Epithelial cell of esophagus (primary cell): ENCODE results near the gene MINPP1.

Experiments used
- DNase-seq: peaks from one replicate; pipeline ENCODE4 v3.0.0; 2010; ENCODE audit warnings: low read depth
- H3K4me3 ChIP-seq: 2 replicates; pipeline ENCODE4 v1.5.1; 2011; ENCODE audit warnings: mild to moderate bottlenecking, low read length, control low read depth
- CTCF ChIP-seq: IDR thresholded peaks from 2 replicates; pipeline ENCODE4 v1.5.1; 2011; ENCODE audit warnings: low read depth, mild to moderate bottlenecking, low read length, control low read depth, inconsistent platforms; ENCODE audit not compliant: insufficient read depth; ENCODE audit errors: missing control alignments

The MINPP1 gene

GRCh38 chr10:87511526-87511925, 6.8 kb downstream of the MINPP1 start:
- no peak for TF ChIP-seq CTCF
- no peak overlapping the region for H3K4me3 ChIP-seq
- DNase-seq = no peak

GRCh38 chr10:87518937-87519336, 14.2 kb downstream of the MINPP1 start:
- no peak for TF ChIP-seq CTCF
- no peak overlapping the region for H3K4me3 ChIP-seq
- no peak for DNase-seq

- no peak for TF ChIP-seq CTCF
- no peak overlapping the region for H3K4me3 ChIP-seq
- DNase-seq = no peak
Observed at GRCh38 chr10:87519582-87519981, 14.9 kb downstream of the MINPP1 start.

- no peak for DNase-seq
- H3K4me3 ChIP-seq = no peak overlapping the region
- no peak for TF ChIP-seq CTCF
Observed at GRCh38 chr10:87523731-87524130, 19.0 kb downstream of the MINPP1 start.

- no peak overlapping the region for H3K4me3 ChIP-seq
- no peak for TF ChIP-seq CTCF
- no peak for DNase-seq
Observed at GRCh38 chr10:87524296-87524695, 19.6 kb downstream of the MINPP1 start.

GRCh38 chr10:87531908-87532622, 27.4 kb downstream of the MINPP1 start:
- H3K4me3 ChIP-seq = no peak overlapping the region
- no peak for DNase-seq
- no peak for TF ChIP-seq CTCF

- DNase-seq = no peak
- TF ChIP-seq CTCF = no peak
- no peak overlapping the region for H3K4me3 ChIP-seq
Observed at GRCh38 chr10:87532696-87533095, 28.0 kb downstream of the MINPP1 start.
